Right lobe of liver (tissue), 4 donors: ENCODE data around the gene APOC4.

Source experiments
- POLR2A ChIP-seq: fragments of 450-650 bp; IDR thresholded peaks from one replicate; pipeline ENCODE4 v1.6.1; 2017; ENCODE audit warnings: antibody characterized with exemption, mild to moderate bottlenecking
- TF ChIP-seq, protein P1 (sequence below), 4 donors: fragments of 200-600 bp in 3 of 4; fragments of 450-650 bp in 1 of 4; IDR thresholded peaks; one replicate each; pipeline versions ENCODE4 v1.5.1 to v1.8.0; 2016 to 2022; ENCODE audit warnings: antibody characterized with exemption in 4 of 4, mild to moderate bottlenecking in 2 of 4
- donor health status: DM: no; HTN: no; CAD: no.
- donor health status: DM: no; HTN: no; CAD: no.
- donor health status: DM: no; HTN: yes; CAD: no.

DNA sequence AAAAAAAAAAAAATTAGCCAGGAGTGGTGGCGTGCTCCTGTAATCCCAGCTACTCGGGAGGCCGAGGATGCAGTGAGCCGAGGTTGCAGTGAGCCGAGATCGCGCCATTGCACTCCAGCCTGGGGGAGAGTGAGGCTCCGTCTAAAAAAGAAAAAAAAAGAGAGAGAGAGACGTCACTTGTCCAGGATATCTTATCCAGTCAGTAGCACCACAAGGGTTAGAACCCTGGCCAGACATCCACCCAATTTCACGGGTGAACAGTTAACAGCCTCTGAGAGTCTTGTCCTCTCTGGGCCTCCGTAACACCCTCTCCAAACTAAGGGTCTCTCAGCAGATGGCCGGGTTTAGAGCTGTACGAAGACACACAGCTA lies 12.2 kb downstream of the APOC4 start:
- no peak for TF ChIP-seq POLR2A
- TF ChIP-seq, protein P1, sequence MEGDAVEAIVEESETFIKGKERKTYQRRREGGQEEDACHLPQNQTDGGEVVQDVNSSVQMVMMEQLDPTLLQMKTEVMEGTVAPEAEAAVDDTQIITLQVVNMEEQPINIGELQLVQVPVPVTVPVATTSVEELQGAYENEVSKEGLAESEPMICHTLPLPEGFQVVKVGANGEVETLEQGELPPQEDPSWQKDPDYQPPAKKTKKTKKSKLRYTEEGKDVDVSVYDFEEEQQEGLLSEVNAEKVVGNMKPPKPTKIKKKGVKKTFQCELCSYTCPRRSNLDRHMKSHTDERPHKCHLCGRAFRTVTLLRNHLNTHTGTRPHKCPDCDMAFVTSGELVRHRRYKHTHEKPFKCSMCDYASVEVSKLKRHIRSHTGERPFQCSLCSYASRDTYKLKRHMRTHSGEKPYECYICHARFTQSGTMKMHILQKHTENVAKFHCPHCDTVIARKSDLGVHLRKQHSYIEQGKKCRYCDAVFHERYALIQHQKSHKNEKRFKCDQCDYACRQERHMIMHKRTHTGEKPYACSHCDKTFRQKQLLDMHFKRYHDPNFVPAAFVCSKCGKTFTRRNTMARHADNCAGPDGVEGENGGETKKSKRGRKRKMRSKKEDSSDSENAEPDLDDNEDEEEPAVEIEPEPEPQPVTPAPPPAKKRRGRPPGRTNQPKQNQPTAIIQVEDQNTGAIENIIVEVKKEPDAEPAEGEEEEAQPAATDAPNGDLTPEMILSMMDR (IDR thresholded peaks at IDR 0.05), result no peak
